Endothelial cell of umbilical vein (primary cell): Measurements from ENCODE around the gene TMC1. TPM values are rescaled to one million over a fixed set of nuclear protein-coding genes. Genes with fewer than 3 reads are reported as not detected.

Experiments used
- BruUV-seq: library from RNA; stranded (reverse); fragments of 400-500 nt; replicated peaks from 2 replicates; lab custom pipeline; 2021; lab: Mats Ljungman, UMichigan
- CTCF ChIA-PET: fragments of 300-600, 350-600 bp; sonication (Branson Sonifier 250); formaldehyde crosslinking; loops from one replicate; lab custom pipeline; 2021; ENCODE audit warnings: antibody characterized with exemption, inconsistent platforms; lab: Charles Lee
- POLR2A ChIA-PET: fragments of 300-600, 350-600 bp; sonication (Branson Sonifier 250); formaldehyde crosslinking; loops from one replicate; lab custom pipeline; 2021; ENCODE audit warnings: antibody characterized with exemption, inconsistent platforms; lab: Charles Lee
- DNase-seq: peaks from one replicate; pipeline ENCODE4 v3.0.0-alpha.2; 2011; ENCODE audit warnings: low read depth, low spot score
- FAIRE-seq: peaks from 2 replicates; lab custom pipeline; 2011; peaks lifted over from hg19 to GRCh38; lab: Jason Lieb, UNC
- H2AFZ ChIP-seq: 2 replicates; pipeline ENCODE4 v1.6.0; 2012; ENCODE audit warnings: low read depth, low read length, control low read depth, inconsistent platforms
- H3K27ac ChIP-seq: 2 replicates; pipeline ENCODE4 v1.5.1; 2011; ENCODE audit warnings: low read depth, mild to moderate bottlenecking, control low read depth, low read length, moderate library complexity; ENCODE audit not compliant: insufficient read depth
- H3K27me3 ChIP-seq, 2 experiments: 2 replicates each; pipeline versions ENCODE4 v1.6.0 to v1.6.1; 2011; ENCODE audit warnings: low read length in 2 of 2, mixed read lengths in 1 of 2; ENCODE audit not compliant: control insufficient read depth in 2 of 2, insufficient read depth in 2 of 2
- H3K36me3 ChIP-seq, 2 experiments: 2 replicates in 1 of 2; 3 replicates in 1 of 2; pipeline ENCODE4 v1.5.1; 2011; ENCODE audit warnings: low read length in 2 of 2, mild to moderate bottlenecking in 1 of 2, moderate library complexity in 1 of 2; ENCODE audit not compliant: control insufficient read depth in 2 of 2, insufficient read depth in 2 of 2; ENCODE audit errors: extremely low read depth in 1 of 2
- H3K4me1 ChIP-seq: 3 replicates; pipeline ENCODE4 v1.5.1; 2011; ENCODE audit warnings: mild to moderate bottlenecking, low read length; ENCODE audit not compliant: control insufficient read depth, insufficient read depth; ENCODE audit errors: extremely low read depth
- H3K4me2 ChIP-seq: 2 replicates; pipeline ENCODE4 v1.6.1; 2011; ENCODE audit warnings: low read length, control low read depth, mixed read lengths; ENCODE audit not compliant: insufficient read depth
- H3K4me3 ChIP-seq, 3 experiments: fragments of 200-600 bp in 1 of 3; sonication (generic), shearing (Covaris generic) in 1 of 3; replicated peaks in 1 of 3; 2 replicates each; pipeline ENCODE4 v1.5.1; 2011 to 2016; ENCODE audit warnings: control low read depth in 3 of 3, low read length in 3 of 3, mild to moderate bottlenecking in 2 of 3, inconsistent platforms in 1 of 3, low read depth in 1 of 3, moderate library complexity in 1 of 3; ENCODE audit not compliant: insufficient read depth in 1 of 3
- H3K79me2 ChIP-seq: 2 replicates; pipeline ENCODE4 v1.6.0; 2012; ENCODE audit warnings: low read length, inconsistent platforms; ENCODE audit not compliant: control insufficient read depth, insufficient read depth
- H3K9ac ChIP-seq: replicated peaks from 2 replicates; pipeline ENCODE3; 2011; ENCODE audit warnings: low read length, control low read depth; ENCODE audit not compliant: insufficient read depth; ENCODE audit errors: extremely low read depth
- H3K9me1 ChIP-seq: replicated peaks from 3 replicates; pipeline ENCODE4 v1.6.0; 2011; ENCODE audit warnings: mild to moderate bottlenecking, low read length; ENCODE audit not compliant: control insufficient read depth, insufficient read depth; ENCODE audit errors: extremely low read depth
- H3K9me3 ChIP-seq: replicated peaks from 2 replicates; pipeline ENCODE4 v1.5.1; 2012; ENCODE audit warnings: low read length, inconsistent platforms; ENCODE audit not compliant: control insufficient read depth, insufficient read depth
- H4K20me1 ChIP-seq: replicated peaks from 2 replicates; pipeline ENCODE3; 2011; ENCODE audit warnings: mild to moderate bottlenecking, low read length; ENCODE audit not compliant: control insufficient read depth, insufficient read depth; ENCODE audit errors: extremely low read depth
- EZH2 ChIP-seq: IDR thresholded peaks from 2 replicates; pipeline ENCODE4 v1.6.1; 2012; ENCODE audit warnings: borderline replicate concordance, low read depth, mild to moderate bottlenecking, moderate library complexity, low read length, inconsistent platforms; ENCODE audit not compliant: severe bottlenecking
- FOS ChIP-seq: IDR thresholded peaks from 2 replicates; pipeline ENCODE4 v1.6.1; 2011; ENCODE audit warnings: mild to moderate bottlenecking, low read length, moderate library complexity, borderline replicate concordance; ENCODE audit not compliant: insufficient read depth
- GATA2 ChIP-seq: IDR thresholded peaks from 2 replicates; pipeline ENCODE4 v1.7.0; 2011; ENCODE audit warnings: low read depth, mild to moderate bottlenecking, moderate library complexity, mixed read lengths, low read length; ENCODE audit not compliant: insufficient read length, insufficient read depth
- JUN ChIP-seq: IDR thresholded peaks from 2 replicates; pipeline ENCODE4 v1.6.1; 2011; ENCODE audit warnings: borderline replicate concordance, low read depth; ENCODE audit not compliant: insufficient read length, insufficient read depth
- MYC ChIP-seq: IDR thresholded peaks from one replicate; pipeline ENCODE4 v1.6.1; 2011; ENCODE audit warnings: mild to moderate bottlenecking, low read depth, low read length
- POLR2A ChIP-seq: IDR thresholded peaks from 2 replicates; pipeline ENCODE4 v1.6.1; 2012; ENCODE audit warnings: low read depth, mild to moderate bottlenecking, control low read depth, low read length
- POLR2AphosphoS5 ChIP-seq: IDR thresholded peaks from 2 replicates; pipeline ENCODE4 v1.6.1; 2012; ENCODE audit warnings: low read depth, mild to moderate bottlenecking, control low read depth, low read length, moderate library complexity; ENCODE audit not compliant: insufficient read depth
- dilution Hi-C: fragments of 300-500 bp; cut with MboI; formaldehyde crosslinking; loops from one replicate; pipeline ENCODE4 v1.15.0; 2019; ENCODE audit warnings: low sequenced_read_pairs; ENCODE audit not compliant: extremely low pct_ligation_motif_present
- intact Hi-C: fragments of 100-400 bp; cut with micrococcal nuclease; formaldehyde crosslinking; loops from one replicate; pipeline ENCODE4 v1.10.0; 2022
- polyA plus RNA-seq, 4 experiments: library from polyadenylated mRNA; depleted of rRNA in 3 of 4; stranded (reverse) in 3 of 4; unstranded in 1 of 4; fragments of >200 nt; gene quantifications; 2 replicates each; pipeline versions ENCODE4 v1.2.1 to v1.2.3, GENCODE V29; 2011 to 2012; ENCODE audit warnings: missing spikeins in 1 of 4
- total RNA-seq: library from RNA; stranded (reverse); gene quantifications from 2 replicates; pipeline ENCODE4 v1.2.3, GENCODE V29; 2021
- TF ChIP-seq, protein P1 (sequence below), 2 donors: IDR thresholded peaks; 1 replicate in 1 of 2; 2 replicates in 1 of 2; pipeline ENCODE4 v1.5.1; 2011; ENCODE audit warnings: low read length in 2 of 2, mild to moderate bottlenecking in 2 of 2, moderate library complexity in 2 of 2, control low read depth in 1 of 2, inconsistent platforms in 1 of 2, low read depth in 1 of 2; ENCODE audit not compliant: insufficient read depth in 1 of 2; ENCODE audit errors: extremely low read depth in 1 of 2
- TF ChIP-seq, protein P2 (sequence below): IDR thresholded peaks from 2 replicates; pipeline ENCODE4 v1.6.1; 2011; ENCODE audit not compliant: insufficient read depth, insufficient read length

The TMC1 gene
- total and polyA plus RNA-seq, 2 donors (not counting 3 experiments of a cell fraction or from before 2014, with no cell fraction given) = 1.5 TPM; not detected in 1

DNA sequence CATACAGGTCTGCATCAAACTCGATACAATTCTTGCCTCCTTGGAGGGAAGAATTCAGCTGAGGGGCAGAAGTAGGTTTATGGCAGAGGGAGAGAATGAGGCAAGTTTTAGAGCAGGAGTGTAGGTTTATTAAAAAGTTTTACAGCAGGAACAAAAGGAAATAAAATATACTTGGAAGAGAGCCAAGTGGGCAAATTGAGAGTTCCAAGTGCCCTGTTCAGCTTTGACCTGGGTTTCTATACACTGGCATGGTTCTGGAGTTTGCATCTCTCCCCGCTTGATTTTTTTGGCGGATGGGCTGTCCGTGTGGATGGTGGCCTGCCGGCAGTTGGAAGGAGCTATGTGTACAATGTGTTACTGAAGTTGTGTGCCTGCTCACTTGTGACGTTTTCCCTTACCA lies 315.4 kb downstream of the TMC1 start:
- BruUV-seq = no TSS peak
- H3K9me3 ChIP-seq = no peaks in the 10 kb centered on the region
- no peaks in the 10 kb centered on the region for H4K20me1 ChIP-seq
- intact Hi-C loops (no loop called here), dilution Hi-C loops (no loop called here)
- no peak overlapping the region for H3K27ac ChIP-seq
- no peaks in the 10 kb centered on the region for H3K4me1 ChIP-seq
- ChIA-PET CTCF (interaction anchor here (1.4 to 3.1 kb wide), 2 partner anchors 21 to 22 kb away, joined by 3 to 14 read pairs; no protein-coding TSS in a partner anchor), POLR2A (no interaction called here)
- DNase-seq = no peak
- peaks cover 6 to 7% of the 10 kb centered on the region in 2 experiments for H3K27me3 ChIP-seq
- no peaks in the 10 kb centered on the region for H3K36me3 ChIP-seq
- no peak for TF ChIP-seq FOS
- no peak for TF ChIP-seq GATA2
- no peak for TF ChIP-seq POLR2A
- no peak for TF ChIP-seq MYC
- no peak for TF ChIP-seq EZH2
- no peak overlapping the region for H3K4me3 ChIP-seq
- H2AFZ ChIP-seq = no peak overlapping the region
- no peak overlapping the region for H3K9ac ChIP-seq
- no peaks in the 10 kb centered on the region for H3K9me1 ChIP-seq
- FAIRE-seq = no peak
- no peaks in the 10 kb centered on the region for H3K79me2 ChIP-seq
- H3K4me2 ChIP-seq = no peak overlapping the region

DNA sequence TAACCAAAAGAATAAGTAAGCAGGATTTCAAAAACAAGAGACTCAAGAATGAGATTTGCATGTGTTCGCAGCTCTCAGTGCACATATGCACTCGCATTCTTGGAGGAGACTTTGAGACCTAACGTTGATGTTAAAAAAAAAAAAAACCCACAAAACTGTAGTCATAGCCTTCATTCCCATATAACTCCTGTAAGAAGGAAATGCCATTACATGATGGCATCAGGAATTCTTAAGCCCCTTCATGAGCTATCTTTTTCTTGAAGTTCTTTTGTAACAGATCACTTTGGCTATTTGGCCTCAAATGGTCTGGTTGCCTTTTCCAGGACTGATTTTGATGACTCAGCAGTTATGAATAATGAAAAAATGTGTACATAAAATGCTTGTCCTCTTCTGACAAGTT lies 317.7 kb downstream of the TMC1 start:
- Histone ChIP-seq H3K9ac (no peak overlapping the region), H4K20me1 (no peaks in the 10 kb centered on the region), H3K36me3 (no peaks in the 10 kb centered on the region), H3K4me1 (no peaks in the 10 kb centered on the region), H3K27me3 (peaks cover 0 to 7% of the 10 kb centered on the region in 2 experiments), H3K4me3 (no peak overlapping the region), H3K79me2 (no peaks in the 10 kb centered on the region), H3K4me2 (no peak overlapping the region), H3K27ac (no peak overlapping the region), H3K9me1 (no peaks in the 10 kb centered on the region), H2AFZ (no peak overlapping the region), H3K9me3 (no peaks in the 10 kb centered on the region)
- dilution Hi-C loops = no loop called here
- intact Hi-C loops = no loop called here
- BruUV-seq = no TSS peak
- ChIA-PET POLR2A (no interaction called here), CTCF (interaction anchor here (0.6 to 3.1 kb wide), 5 partner anchors 17 to 568 kb away, joined by 3 to 14 read pairs (median 4); no protein-coding TSS in a partner anchor)
- no peak for DNase-seq
- TF ChIP-seq, protein P1, sequence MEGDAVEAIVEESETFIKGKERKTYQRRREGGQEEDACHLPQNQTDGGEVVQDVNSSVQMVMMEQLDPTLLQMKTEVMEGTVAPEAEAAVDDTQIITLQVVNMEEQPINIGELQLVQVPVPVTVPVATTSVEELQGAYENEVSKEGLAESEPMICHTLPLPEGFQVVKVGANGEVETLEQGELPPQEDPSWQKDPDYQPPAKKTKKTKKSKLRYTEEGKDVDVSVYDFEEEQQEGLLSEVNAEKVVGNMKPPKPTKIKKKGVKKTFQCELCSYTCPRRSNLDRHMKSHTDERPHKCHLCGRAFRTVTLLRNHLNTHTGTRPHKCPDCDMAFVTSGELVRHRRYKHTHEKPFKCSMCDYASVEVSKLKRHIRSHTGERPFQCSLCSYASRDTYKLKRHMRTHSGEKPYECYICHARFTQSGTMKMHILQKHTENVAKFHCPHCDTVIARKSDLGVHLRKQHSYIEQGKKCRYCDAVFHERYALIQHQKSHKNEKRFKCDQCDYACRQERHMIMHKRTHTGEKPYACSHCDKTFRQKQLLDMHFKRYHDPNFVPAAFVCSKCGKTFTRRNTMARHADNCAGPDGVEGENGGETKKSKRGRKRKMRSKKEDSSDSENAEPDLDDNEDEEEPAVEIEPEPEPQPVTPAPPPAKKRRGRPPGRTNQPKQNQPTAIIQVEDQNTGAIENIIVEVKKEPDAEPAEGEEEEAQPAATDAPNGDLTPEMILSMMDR (IDR thresholded peaks at IDR 0.05; ENCODE audit: extremely low read depth in 1 of 2, insufficient read depth in 1 of 2, low read depth in 1 of 2, low read length in 2 of 2) = no peak
- TF ChIP-seq JUN (no peak), GATA2 (no peak), FOS (no peak), POLR2AphosphoS5 (no peak), POLR2A (no peak), MYC (no peak), EZH2 (no peak)
- TF ChIP-seq, protein P2, sequence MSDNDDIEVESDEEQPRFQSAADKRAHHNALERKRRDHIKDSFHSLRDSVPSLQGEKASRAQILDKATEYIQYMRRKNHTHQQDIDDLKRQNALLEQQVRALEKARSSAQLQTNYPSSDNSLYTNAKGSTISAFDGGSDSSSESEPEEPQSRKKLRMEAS = no peak
- FAIRE-seq = no peak
